GM04504 (cell line): ENCODE results near the gene SSBP3.

Experiments used
- DNase-seq: peaks from one replicate; pipeline ENCODE4 v3.0.0-alpha.2; 2012; ENCODE audit warnings: low read depth

Gene SSBP3

GRCh38 chr1:54263601-54264226 is 142.5 kb downstream of the SSBP3 start:
- no peak for DNase-seq

- DNase-seq, result no peak
Observed at GRCh38 chr1:54262244-54262643, 143.9 kb downstream of the SSBP3 start.

- DNase-seq, result no peak
Observed at GRCh38 chr1:54260810-54261209, 145.4 kb downstream of the SSBP3 start.

- DNase-seq, result no peak
Observed at GRCh38 chr1:54259546-54260140, 146.6 kb downstream of the SSBP3 start.

GRCh38 chr1:54257876-54258275 is 148.3 kb downstream of the SSBP3 start:
- DNase-seq, result no peak

- DNase-seq, result no peak
Observed at GRCh38 chr1:54257346-54257620, 148.9 kb downstream of the SSBP3 start.

- DNase-seq, result no peak
Observed at GRCh38 chr1:54256522-54257345, 149.5 kb downstream of the SSBP3 start.

GRCh38 chr1:54255026-54255702 is 151.0 kb downstream of the SSBP3 start:
- no peak for DNase-seq

- no peak for DNase-seq
Observed at GRCh38 chr1:54254055-54254454, 152.1 kb downstream of the SSBP3 start.

- peak; percentile 80 for DNase-seq
Observed at GRCh38 chr1:54253480-54253879, 152.7 kb downstream of the SSBP3 start.

- no peak for DNase-seq
Observed at GRCh38 chr1:54252371-54252936, 153.7 kb downstream of the SSBP3 start.

GRCh38 chr1:54250670-54251069 is 155.5 kb downstream of the SSBP3 start:
- no peak for DNase-seq

GRCh38 chr1:54249819-54250435 is 156.3 kb downstream of the SSBP3 start:
- DNase-seq, result peak; percentile 50

GRCh38 chr1:54248966-54249365 is 157.2 kb downstream of the SSBP3 start:
- peak; percentile 6 for DNase-seq

- DNase-seq, result no peak
Observed at GRCh38 chr1:54247863-54248515, 158.2 kb downstream of the SSBP3 start.

GRCh38 chr1:54246116-54246721 is 160.0 kb downstream of the SSBP3 start:
- DNase-seq, result no peak

- no peak for DNase-seq
Observed at GRCh38 chr1:54245501-54245900, 160.7 kb downstream of the SSBP3 start.

- DNase-seq, result no peak
Observed at GRCh38 chr1:54244655-54245054, 161.5 kb downstream of the SSBP3 start.

- no peak for DNase-seq
Observed at GRCh38 chr1:54243022-54243421, 163.2 kb downstream of the SSBP3 start.

GRCh38 chr1:54241364-54241763 is 164.8 kb downstream of the SSBP3 start:
- DNase-seq, result no peak

GRCh38 chr1:54240741-54241335 is 165.4 kb downstream of the SSBP3 start:
- DNase-seq, result no peak
